K562 (cell line): Measurements from ENCODE around the gene AP1M1. TPM values are rescaled to one million over a fixed set of nuclear protein-coding genes. Genes with fewer than 3 reads are reported as not detected.

Experiments used
- HLTF ChIP-seq: fragments of 450-650 bp; IDR thresholded peaks from 2 replicates; pipeline ENCODE4 v1.6.1; 2016
- KDM1A ChIP-seq, 2 experiments: fragments of 450-650 bp; IDR thresholded peaks; 2 replicates each; pipeline ENCODE4 v1.6.1; 2016; ENCODE audit warnings: mild to moderate bottlenecking in 2 of 2
- MECOM ChIP-seq: fragments of 250-450 bp; sonication (Bioruptor Pico); IDR thresholded peaks from 2 replicates; pipeline ENCODE4 v1.8.0; 2022; ENCODE audit warnings: inconsistent platforms
- RBM17 ChIP-seq: fragments of 200-400 bp; formaldehyde crosslinking; IDR thresholded peaks from 2 replicates; pipeline ENCODE4 v1.6.1; 2017; ENCODE audit warnings: low read depth, mild to moderate bottlenecking, low read length, borderline replicate concordance
- XRCC4 ChIP-seq: IDR thresholded peaks from one replicate; pipeline ENCODE4 v1.6.1; 2011; ENCODE audit not compliant: insufficient read depth, insufficient read length; ENCODE audit errors: extremely low read depth
- ZBED1 ChIP-seq: IDR thresholded peaks from 2 replicates; pipeline ENCODE4 v1.6.1; 2014
- ZC3H4 ChIP-seq: sonication (generic); formaldehyde crosslinking; IDR thresholded peaks from 2 replicates; pipeline ENCODE4 v1.9.0; 2021; ENCODE audit warnings: missing genetic modification reagents, borderline replicate concordance
- ZNF140 ChIP-seq: fragments of 250-450 bp; sonication (Bioruptor Pico); IDR thresholded peaks from 2 replicates; pipeline ENCODE4 v1.8.0; 2021; ENCODE audit warnings: moderate library complexity, mild to moderate bottlenecking, inconsistent platforms
- ZNF551 ChIP-seq: fragments of 250-450 bp; sonication (Bioruptor Pico); IDR thresholded peaks from 2 replicates; pipeline ENCODE4 v1.5.0; 2021; ENCODE audit warnings: mild to moderate bottlenecking, moderate library complexity
- polyA plus RNA-seq, 8 experiments: library from polyadenylated mRNA; depleted of rRNA in 4 of 8; stranded (reverse) in 5 of 8; unstranded in 3 of 8; fragments of >200 nt; fragmentation: Nextera tagmentation in 2 of 8; fragmentation: Illumina TruSeq in 1 of 8; extraction: Ambion mirVana in 2 of 8; extraction: Trizol in 1 of 8; gene quantifications; 2 replicates each; pipeline versions ENCODE4 v1.2.1 to v1.2.3, GENCODE V29; 2011 to 2014; ENCODE audit warnings: inconsistent platforms in 1 of 8, missing spikeins in 1 of 8
- total RNA-seq, 7 experiments: library from RNA; depleted of rRNA in 6 of 7; stranded (reverse); fragments of >200 nt in 6 of 7; fragmentation: Illumina TruSeq in 2 of 7; extraction: Trizol in 2 of 7; gene quantifications; 2 replicates each; pipeline versions ENCODE4 v1.2.1 to v1.2.3, GENCODE V29; 2011 to 2021; ENCODE audit warnings: low replicate concordance in 1 of 7
- TF ChIP-seq, protein P1 (sequence below): fragments of 250-450 bp; sonication (Bioruptor Pico); IDR thresholded peaks from 2 replicates; pipeline ENCODE4 v1.4.0; 2020; ENCODE audit warnings: mild to moderate bottlenecking
- TF ChIP-seq, protein P2 (sequence below), 2 experiments: fragments of 450-650 bp; conservative IDR thresholded peaks; 2 replicates each; pipeline ENCODE4 v1.6.1; 2017; ENCODE audit warnings: mild to moderate bottlenecking in 2 of 2, moderate library complexity in 2 of 2
- TF ChIP-seq, protein P3 (sequence below), 2 experiments: fragments of 450-650 bp in 1 of 2; sonication (generic) in 1 of 2; formaldehyde crosslinking in 1 of 2; IDR thresholded peaks; 2 replicates each; pipeline versions ENCODE4 v1.7.1 to v1.9.0; 2016 to 2022; ENCODE audit warnings: inconsistent platforms in 1 of 2, mild to moderate bottlenecking in 1 of 2, missing genetic modification reagents in 1 of 2

AP1M1 gene
- total and polyA plus RNA-seq, 9 of the 15 experiments (the other 6 are each of a cell fraction or from before 2014, with no cell fraction given): 0.87 to 56.2 (median 29.1) TPM

DNA sequence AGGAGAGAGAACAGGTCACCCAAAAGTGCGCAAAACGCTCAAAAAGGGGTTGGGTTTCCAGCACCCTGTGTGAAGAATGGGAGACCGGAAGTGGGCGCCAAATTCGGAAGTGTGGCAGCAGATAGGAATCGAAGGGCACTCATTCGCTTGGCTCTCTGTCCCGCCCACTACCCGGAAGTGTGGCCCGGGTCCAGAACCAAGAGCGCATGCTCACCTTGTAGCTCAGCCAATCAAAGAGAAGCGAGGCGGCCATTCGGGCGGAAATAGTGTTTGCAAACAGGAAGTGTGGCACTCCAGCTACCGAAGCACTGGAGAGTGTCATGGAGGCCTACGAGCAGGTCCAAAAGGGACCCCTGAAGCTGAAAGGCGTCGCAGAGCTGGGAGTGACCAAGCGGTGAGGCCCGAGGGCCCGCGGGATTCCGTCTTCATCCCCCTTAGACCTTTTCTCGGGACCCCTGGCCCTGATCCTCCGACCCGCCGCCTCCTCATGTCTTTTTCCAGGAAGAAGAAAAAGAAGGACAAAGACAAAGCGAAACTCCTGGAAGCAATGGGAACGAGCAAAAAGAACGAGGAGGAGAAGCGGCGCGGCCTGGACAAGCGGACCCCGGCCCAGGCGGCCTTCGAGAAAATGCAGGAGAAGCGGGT is 12.5 kb upstream of the AP1M1 start, which contains the start of gene FAM32A (continued):
- TF ChIP-seq, protein P1, sequence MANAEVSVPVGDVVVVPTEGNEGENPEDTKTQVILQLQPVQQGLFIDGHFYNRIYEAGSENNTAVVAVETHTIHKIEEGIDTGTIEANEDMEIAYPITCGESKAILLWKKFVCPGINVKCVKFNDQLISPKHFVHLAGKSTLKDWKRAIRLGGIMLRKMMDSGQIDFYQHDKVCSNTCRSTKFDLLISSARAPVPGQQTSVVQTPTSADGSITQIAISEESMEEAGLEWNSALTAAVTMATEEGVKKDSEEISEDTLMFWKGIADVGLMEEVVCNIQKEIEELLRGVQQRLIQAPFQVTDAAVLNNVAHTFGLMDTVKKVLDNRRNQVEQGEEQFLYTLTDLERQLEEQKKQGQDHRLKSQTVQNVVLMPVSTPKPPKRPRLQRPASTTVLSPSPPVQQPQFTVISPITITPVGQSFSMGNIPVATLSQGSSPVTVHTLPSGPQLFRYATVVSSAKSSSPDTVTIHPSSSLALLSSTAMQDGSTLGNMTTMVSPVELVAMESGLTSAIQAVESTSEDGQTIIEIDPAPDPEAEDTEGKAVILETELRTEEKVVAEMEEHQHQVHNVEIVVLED: no peak
- TF ChIP-seq HLTF: peak; percentile 34; the same call in 1 of the 2 replicates
- no peak for TF ChIP-seq ZNF551
- TF ChIP-seq, protein P2, sequence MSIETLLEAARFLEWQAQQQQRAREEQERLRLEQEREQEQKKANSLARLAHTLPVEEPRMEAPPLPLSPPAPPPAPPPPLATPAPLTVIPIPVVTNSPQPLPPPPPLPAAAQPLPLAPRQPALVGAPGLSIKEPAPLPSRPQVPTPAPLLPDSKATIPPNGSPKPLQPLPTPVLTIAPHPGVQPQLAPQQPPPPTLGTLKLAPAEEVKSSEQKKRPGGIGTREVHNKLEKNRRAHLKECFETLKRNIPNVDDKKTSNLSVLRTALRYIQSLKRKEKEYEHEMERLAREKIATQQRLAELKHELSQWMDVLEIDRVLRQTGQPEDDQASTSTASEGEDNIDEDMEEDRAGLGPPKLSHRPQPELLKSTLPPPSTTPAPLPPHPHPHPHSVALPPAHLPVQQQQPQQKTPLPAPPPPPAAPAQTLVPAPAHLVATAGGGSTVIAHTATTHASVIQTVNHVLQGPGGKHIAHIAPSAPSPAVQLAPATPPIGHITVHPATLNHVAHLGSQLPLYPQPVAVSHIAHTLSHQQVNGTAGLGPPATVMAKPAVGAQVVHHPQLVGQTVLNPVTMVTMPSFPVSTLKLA (conservative IDR thresholded peaks at IDR 0.05): peak; percentile 55 to 79; a peak in 3 of 4 replicates
- TF ChIP-seq ZC3H4 (CRISPR knock-in tag): no peak
- no peak for TF ChIP-seq ZNF140 (CRISPR knock-in tag)
- TF ChIP-seq RBM17: no peak
- TF ChIP-seq ZBED1: no peak
- TF ChIP-seq KDM1A (IDR thresholded peaks at IDR 0.05): no peak
- TF ChIP-seq XRCC4: no peak
- no peak for TF ChIP-seq MECOM (CRISPR knock-in tag)
- TF ChIP-seq, protein P3, sequence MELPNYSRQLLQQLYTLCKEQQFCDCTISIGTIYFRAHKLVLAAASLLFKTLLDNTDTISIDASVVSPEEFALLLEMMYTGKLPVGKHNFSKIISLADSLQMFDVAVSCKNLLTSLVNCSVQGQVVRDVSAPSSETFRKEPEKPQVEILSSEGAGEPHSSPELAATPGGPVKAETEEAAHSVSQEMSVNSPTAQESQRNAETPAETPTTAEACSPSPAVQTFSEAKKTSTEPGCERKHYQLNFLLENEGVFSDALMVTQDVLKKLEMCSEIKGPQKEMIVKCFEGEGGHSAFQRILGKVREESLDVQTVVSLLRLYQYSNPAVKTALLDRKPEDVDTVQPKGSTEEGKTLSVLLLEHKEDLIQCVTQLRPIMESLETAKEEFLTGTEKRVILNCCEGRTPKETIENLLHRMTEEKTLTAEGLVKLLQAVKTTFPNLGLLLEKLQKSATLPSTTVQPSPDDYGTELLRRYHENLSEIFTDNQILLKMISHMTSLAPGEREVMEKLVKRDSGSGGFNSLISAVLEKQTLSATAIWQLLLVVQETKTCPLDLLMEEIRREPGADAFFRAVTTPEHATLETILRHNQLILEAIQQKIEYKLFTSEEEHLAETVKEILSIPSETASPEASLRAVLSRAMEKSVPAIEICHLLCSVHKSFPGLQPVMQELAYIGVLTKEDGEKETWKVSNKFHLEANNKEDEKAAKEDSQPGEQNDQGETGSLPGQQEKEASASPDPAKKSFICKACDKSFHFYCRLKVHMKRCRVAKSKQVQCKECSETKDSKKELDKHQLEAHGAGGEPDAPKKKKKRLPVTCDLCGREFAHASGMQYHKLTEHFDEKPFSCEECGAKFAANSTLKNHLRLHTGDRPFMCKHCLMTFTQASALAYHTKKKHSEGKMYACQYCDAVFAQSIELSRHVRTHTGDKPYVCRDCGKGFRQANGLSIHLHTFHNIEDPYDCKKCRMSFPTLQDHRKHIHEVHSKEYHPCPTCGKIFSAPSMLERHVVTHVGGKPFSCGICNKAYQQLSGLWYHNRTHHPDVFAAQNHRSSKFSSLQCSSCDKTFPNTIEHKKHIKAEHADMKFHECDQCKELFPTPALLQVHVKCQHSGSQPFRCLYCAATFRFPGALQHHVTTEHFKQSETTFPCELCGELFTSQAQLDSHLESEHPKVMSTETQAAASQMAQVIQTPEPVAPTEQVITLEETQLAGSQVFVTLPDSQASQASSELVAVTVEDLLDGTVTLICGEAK (IDR thresholded peaks at IDR 0.05): peak; percentile 99
- TF ChIP-seq, protein P3 (CRISPR knock-in tag; IDR thresholded peaks at IDR 0.05): no peak
